ENCODE measurements around the gene RTL3.

RTL3 gene, protein sequence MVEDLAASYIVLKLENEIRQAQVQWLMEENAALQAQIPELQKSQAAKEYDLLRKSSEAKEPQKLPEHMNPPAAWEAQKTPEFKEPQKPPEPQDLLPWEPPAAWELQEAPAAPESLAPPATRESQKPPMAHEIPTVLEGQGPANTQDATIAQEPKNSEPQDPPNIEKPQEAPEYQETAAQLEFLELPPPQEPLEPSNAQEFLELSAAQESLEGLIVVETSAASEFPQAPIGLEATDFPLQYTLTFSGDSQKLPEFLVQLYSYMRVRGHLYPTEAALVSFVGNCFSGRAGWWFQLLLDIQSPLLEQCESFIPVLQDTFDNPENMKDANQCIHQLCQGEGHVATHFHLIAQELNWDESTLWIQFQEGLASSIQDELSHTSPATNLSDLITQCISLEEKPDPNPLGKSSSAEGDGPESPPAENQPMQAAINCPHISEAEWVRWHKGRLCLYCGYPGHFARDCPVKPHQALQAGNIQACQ

DNA sequence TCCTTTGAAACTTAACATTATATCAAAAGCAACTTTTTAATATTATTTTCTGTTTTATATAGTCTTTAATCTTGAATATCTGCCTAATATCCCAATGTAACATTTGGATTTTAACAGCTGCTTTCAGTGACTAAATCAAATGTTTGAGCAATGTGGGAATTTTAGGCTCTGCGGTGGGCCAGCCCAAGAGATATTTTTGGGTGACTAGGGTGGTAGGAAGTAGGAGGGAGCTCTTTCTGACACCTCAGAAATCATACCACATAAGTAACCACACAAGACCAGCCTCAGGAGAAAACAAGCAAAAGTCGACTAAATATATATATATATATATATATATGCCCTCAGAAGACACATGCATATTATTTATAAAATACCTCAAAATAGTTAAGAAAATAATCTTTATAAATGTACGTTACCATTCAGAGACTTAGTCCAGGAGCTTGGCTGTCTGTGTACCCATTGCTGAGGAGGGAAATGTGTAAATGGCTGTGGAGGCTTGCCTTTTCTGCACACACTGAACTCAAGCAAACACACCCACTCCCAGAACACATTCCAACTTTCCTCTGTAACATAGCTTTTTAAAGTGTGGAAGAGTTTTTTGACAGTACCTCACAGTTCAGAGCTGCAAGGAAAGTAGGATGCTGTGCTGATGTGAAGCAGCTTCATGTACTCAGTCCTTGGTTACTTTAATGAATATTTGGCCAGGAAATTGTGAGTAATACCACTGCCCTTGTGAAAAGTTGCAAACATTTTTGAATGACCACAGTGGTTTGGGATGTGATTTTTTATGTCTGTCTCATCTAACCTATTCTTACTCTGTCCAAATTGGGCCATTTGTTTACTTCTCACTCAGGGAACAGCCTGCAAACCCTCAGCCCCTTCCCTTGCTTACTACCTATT is at the start of gene RTL3:
RTL3 (minus strand) TSS at position 484 of the 900 bp plus-strand sequence. CDS start 908 bp downstream, outside the sequence.
- ATAC-seq (peak; percentile 39), DNase-seq (no peak)
- Mint-ChIP-seq H3K9me3 (no peaks in the 10 kb centered on the region), H3K27me3 (peaks cover 10% of the 10 kb centered on the region), H3K4me3 (peak within 1 kb of the TSS; percentile 43 to 48), H3K4me1 (peaks cover 22% of the 10 kb centered on the region), H3K27ac (no peak within 1 kb of the TSS)

DNA sequence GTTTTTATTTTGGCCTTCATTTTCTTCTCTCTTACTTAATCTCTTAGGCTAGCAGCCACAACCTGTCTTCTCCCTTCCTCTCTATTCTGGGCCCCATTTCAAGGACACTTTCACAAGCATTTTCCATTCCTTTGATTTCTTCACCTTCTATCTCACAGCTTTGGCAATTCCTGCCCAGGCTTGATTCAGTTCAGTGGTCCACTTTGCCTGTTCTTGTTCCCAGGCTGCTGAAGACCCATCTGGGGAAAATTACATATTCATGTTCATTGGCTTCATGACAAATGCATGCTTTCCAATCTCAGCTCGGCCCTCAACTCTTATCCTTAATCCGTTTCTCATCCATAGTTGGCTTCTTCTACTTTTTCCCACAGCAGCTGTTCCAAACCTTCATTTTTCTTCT is 49.7 kb upstream of the RTL3 start:
- no peaks in the 10 kb centered on the region for H3K4me1 Mint-ChIP-seq
- H3K4me3 Mint-ChIP-seq, result no peak overlapping the region
- ATAC-seq (no peak), DNase-seq (no peak)
- H3K9me3 Mint-ChIP-seq, result no peaks in the 10 kb centered on the region
- no peaks in the 10 kb centered on the region for H3K27me3 Mint-ChIP-seq
- H3K27ac Mint-ChIP-seq, result no peak overlapping the region

DNA sequence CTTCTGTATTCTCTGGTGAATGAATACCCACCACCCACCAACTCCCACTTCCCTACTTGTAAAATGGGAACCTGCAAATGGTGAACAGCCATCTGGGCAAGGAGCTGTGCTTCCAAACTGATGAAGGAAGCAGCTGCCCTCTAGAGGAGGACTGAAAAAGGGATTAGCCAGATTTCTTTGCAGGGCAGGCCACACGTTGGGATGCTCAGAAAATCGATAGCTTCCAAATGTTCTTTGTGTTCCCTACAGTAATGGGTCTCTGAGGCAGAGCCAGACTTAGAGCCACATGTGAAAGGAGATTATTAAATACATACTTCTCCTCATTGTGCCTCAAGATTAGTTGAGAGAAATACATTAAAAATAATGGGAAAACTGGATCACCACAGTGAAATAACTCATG is 49.1 kb upstream of the RTL3 start:
- no peaks in the 10 kb centered on the region for H3K4me1 Mint-ChIP-seq
- ATAC-seq (no peak), DNase-seq (peak; percentile 0 to 7)
- H3K27me3 Mint-ChIP-seq, result no peaks in the 10 kb centered on the region
- no peak overlapping the region for H3K4me3 Mint-ChIP-seq
- H3K9me3 Mint-ChIP-seq, result no peaks in the 10 kb centered on the region
- no peak overlapping the region for H3K27ac Mint-ChIP-seq

DNA sequence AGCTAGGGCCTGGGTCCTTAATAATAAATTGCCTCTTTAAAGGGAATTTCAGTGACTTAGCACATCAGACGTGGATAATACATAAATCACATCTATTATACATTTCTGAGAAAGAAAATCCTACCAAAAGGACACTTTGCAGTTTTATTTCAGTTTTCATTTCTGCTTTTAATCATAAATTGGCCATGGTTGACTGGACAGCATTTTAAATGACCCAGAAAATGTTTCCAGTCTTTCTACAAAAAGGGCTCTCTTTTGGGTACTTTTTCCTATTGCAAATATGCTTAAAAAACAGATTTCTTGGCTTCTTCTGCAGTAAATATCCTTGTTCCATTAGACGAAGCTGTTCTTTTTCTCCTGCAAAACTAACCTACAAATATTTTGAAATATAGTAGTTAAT is 46.9 kb upstream of the RTL3 start:
- H3K27me3 Mint-ChIP-seq, result no peaks in the 10 kb centered on the region
- no peaks in the 10 kb centered on the region for H3K4me1 Mint-ChIP-seq
- H3K9me3 Mint-ChIP-seq, result no peaks in the 10 kb centered on the region
- ATAC-seq (no peak), DNase-seq (no peak)
- no peak overlapping the region for H3K27ac Mint-ChIP-seq
- H3K4me3 Mint-ChIP-seq, result no peak overlapping the region

DNA sequence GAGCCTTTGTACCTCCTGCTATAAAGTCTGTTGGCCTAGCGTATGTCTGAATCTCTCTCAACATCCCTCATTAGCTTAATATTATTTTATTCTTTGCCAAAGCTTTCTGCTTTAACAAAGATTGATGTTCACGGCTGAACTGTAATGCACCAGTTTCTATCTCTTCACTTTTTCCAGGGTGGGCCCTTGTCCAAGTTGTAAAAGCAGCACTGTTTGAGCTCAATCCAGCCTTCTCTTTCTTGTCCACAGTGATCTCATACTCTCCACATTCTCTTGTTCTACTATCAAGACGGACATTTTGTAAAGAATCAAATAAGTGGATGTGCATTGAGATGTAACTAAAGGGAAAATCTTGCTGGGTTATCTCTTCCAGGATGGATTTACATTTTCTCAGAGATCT is 34.4 kb upstream of the RTL3 start:
- no peak for DNase-seq
- no peak overlapping the region for H3K4me3 Mint-ChIP-seq
- H3K27ac Mint-ChIP-seq, result no peak overlapping the region
- ATAC-seq, result no peak
- no peaks in the 10 kb centered on the region for H3K27me3 Mint-ChIP-seq
- no peaks in the 10 kb centered on the region for H3K4me1 Mint-ChIP-seq
- H3K9me3 Mint-ChIP-seq, result no peaks in the 10 kb centered on the region

DNA sequence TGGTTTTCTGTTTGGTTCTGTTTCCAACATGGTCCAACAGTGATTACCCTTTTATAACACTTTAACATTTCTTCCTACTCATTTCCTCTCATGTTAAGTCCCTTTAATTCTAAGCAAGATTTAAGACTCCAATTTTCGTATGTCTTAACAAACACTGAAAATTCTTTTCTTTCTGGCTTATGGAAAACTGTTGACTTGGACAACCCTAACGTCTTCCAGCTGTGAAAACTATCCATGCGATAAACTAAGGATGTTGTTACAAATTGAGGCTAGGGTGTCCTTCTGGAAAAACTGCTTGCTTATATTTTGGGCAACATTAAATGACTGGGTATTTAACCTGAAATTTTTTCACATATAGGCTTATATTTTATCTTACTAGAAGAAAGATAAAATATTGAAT is 33.9 kb upstream of the RTL3 start:
- H3K4me3 Mint-ChIP-seq, result no peak overlapping the region
- no peaks in the 10 kb centered on the region for H3K4me1 Mint-ChIP-seq
- DNase-seq (no peak), ATAC-seq (no peak)
- no peaks in the 10 kb centered on the region for H3K9me3 Mint-ChIP-seq
- H3K27me3 Mint-ChIP-seq, result no peaks in the 10 kb centered on the region
- no peak overlapping the region for H3K27ac Mint-ChIP-seq

DNA sequence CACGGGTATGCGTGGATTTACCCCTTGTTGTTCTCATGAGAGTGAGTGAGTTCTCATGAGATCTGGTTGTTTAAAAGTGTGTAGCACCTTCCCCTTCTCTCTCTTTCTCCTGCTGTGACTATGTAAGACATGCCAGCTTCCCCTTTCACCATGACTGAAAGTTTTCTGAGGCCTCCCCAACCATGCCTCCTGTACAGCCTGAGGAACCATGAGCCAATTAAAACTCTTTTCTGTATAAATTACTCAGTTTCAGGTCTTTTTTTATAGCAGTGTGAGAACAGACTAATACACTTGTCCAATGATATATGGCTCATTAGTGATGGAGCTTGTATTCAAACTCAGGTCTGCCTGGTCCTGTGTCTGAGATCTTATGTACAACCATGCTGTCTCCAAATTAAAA is 28.5 kb upstream of the RTL3 start:
- Mint-ChIP-seq H3K27me3 (no peaks in the 10 kb centered on the region), H3K4me1 (no peaks in the 10 kb centered on the region), H3K9me3 (no peaks in the 10 kb centered on the region), H3K4me3 (no peak overlapping the region), H3K27ac (no peak overlapping the region)
- ATAC-seq, result no peak
- DNase-seq, result no peak

DNA sequence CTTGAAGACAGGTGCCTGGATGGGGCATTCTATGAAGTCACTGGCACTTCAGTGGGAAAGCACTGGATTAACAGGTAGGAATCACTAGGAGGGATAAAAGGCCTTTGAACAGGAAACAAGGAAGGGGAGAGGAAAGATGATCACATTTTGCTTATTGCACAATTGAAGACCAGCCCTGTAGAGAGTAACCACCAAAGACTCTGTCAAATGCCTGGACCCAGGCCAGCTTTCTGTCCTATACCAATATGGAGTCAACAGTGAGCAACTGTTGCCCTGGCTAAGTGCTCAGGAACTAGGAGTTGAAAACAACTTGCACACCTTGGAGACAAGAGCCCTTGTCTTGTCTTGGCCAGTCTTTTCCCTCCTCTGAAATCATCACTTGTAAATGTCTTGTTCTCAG is 14.1 kb upstream of the RTL3 start:
- H3K4me1 Mint-ChIP-seq, result no peaks in the 10 kb centered on the region
- no peak for ATAC-seq
- no peak overlapping the region for H3K27ac Mint-ChIP-seq

DNA sequence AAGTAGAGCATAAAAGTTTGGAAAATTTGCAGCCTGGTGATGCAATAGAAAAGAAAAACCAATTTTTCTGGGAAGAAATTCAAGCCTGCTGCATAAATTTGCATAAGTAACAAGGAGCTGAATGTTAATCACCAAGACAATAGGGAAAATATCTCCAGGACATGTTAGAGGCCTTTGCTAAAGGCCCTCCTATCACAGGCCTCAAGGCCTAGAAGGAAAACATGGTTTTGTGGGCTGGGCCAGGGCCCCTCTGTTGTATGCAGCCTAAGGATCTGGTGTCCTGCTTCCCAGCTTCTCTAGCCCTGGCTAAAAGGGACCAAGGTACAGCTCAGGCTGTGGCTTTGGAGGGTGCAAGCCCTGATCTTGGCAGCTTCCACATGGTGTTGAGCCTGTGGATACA is 6.2 kb upstream of the RTL3 start:
- no peak for ATAC-seq
- no peak overlapping the region for H3K4me3 Mint-ChIP-seq
- DNase-seq, result no peak
- no peak overlapping the region for H3K27ac Mint-ChIP-seq
- peaks cover 8% of the 10 kb centered on the region in 2 donors for H3K9me3 Mint-ChIP-seq
- no peaks in the 10 kb centered on the region for H3K4me1 Mint-ChIP-seq
- no peaks in the 10 kb centered on the region for H3K27me3 Mint-ChIP-seq

More for the DNA sequence above, 14.1 kb upstream of the RTL3 start:
- no peak for DNase-seq
- no peaks in the 10 kb centered on the region for H3K9me3 Mint-ChIP-seq
- H3K27me3 Mint-ChIP-seq, result no peaks in the 10 kb centered on the region
- no peak overlapping the region for H3K4me3 Mint-ChIP-seq

DNA sequence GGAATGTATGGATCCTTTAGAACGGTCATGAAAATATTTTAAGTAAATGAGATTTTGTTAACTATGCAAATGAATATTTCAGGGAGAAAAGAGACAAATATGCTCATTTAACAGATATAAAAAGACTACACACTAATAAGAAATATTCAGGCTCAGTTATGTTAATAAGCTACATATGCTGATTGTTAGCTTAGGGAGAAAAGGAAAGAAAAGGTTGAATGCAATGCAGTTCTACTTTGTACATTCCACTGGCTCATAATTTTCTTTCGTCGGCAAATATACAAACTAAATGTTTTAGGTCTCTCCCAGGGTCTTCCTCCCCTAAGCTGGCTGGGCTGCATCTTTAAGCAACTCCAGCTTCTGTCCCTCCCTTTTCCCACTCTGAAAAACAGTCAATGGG is 2.7 kb upstream of the RTL3 start:
- no peak overlapping the region for H3K27ac Mint-ChIP-seq
- ATAC-seq (no peak), DNase-seq (no peak)

DNA sequence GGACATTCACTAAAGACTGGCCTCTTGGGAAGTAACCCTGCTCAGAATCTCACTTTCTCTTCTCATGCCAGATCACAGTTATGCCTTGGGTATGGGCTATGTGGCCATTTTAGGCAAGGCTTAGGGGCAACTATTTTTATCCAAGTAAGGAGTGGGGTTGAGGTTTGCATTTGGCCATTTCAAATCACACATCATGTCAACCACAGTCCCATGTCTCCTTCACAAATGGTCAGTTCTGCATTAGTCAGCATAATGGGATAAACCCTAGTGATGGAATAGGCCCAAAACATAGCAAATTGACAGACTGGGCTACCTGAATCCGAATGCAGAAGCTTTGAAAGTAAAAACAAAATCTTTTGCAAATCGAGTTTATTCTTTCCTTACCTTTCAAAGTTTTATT is 827 bp upstream of the RTL3 start:
- Mint-ChIP-seq H3K27ac (no peak overlapping the region), H3K27me3 (peaks cover 10% of the 10 kb centered on the region), H3K9me3 (peaks cover 6% of the 10 kb centered on the region in 2 donors), H3K4me1 (peaks cover 22% of the 10 kb centered on the region), H3K4me3 (no peak overlapping the region)
- no peak for ATAC-seq
- no peak for DNase-seq

More for the DNA sequence above, 2.7 kb upstream of the RTL3 start:
- H3K4me3 Mint-ChIP-seq, result no peak overlapping the region
- peaks cover 8% of the 10 kb centered on the region in 2 donors for H3K9me3 Mint-ChIP-seq
- peaks cover 22% of the 10 kb centered on the region for H3K4me1 Mint-ChIP-seq
- no peaks in the 10 kb centered on the region for H3K27me3 Mint-ChIP-seq

DNA sequence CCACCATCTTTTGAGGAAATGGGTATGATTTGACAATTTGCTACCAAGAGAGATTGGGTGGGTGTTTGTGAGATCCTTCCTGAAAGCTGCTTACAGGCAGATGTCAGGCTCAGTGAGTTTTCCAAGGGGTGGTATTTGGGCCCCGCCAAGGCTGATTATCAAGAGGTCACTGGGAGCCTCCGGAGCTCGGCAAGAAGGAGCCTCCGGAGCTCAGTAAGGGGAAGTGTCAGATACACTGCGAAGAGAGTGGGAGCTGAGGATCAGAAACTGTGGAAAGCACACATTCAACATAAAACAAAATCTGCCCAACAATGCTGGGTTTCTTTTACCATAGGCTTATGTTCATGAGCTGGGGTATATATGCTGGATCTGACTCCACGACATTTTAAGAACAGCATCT is 714 bp downstream of the RTL3 start:
- Mint-ChIP-seq H3K4me3 (peak overlapping the region; percentile 43 to 48), H3K9me3 (no peaks in the 10 kb centered on the region), H3K4me1 (peaks cover 24% of the 10 kb centered on the region), H3K27ac (no peak overlapping the region), H3K27me3 (peaks cover 10% of the 10 kb centered on the region)
- DNase-seq, result no peak
- no peak for ATAC-seq

DNA sequence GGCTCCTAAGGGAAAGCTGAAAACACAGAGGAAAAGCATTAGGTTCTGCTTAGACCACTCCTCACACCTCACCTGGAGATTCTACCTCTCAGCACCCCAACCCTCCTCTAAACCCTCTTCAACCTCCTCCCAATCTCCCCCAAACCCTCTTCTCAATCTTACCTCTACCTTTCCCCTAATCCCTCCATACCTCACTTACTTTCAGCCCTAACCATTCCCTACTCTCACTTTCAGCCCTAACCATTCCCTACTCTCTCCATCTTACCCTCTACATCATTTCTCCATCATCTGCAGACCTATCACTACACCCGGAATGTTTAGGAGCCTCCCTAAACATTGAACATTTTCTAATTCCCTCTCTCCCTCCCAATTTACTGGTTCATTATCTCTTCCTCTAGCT is 3.5 kb downstream of the RTL3 start:
- no peaks in the 10 kb centered on the region for H3K9me3 Mint-ChIP-seq
- peaks cover 10% of the 10 kb centered on the region for H3K27me3 Mint-ChIP-seq
- no peak overlapping the region for H3K4me3 Mint-ChIP-seq
- peaks cover 34% of the 10 kb centered on the region for H3K4me1 Mint-ChIP-seq
- no peak for ATAC-seq
- H3K27ac Mint-ChIP-seq, result peak overlapping the region in 1 of 2 donors; percentile 7
- no peak for DNase-seq

DNA sequence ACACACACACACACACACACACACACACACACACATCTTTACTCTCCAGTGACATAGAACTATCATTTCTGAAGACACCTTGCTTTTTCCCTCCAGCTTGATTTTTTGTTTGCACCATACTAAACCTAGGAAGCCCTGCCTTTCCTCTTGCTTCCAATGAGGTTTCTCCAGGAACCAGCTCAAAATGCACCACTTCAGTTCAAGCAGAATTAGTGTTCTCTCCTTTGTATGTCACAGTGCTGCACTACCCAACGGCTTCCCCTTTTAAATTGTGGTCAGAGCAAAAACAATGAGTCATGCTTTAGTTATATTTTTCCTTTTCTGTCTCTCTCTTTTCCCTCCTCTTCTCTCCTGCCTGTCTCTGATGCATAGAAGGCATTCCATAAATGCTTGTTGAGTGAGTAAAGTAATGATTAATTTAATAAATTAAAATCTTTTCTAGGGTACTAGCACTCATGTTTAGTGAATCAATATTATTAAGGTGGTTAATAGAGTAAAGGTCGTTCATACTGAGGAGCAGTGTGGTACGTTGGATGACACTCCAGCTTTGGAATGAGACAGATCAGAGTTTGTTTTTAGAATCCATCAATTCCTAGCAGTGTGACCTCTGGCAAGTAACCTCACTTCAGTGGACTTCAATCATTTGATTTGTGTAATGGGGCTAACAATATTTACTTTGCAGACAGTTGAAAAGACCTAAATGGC is 5.9 kb downstream of the RTL3 start:
- Mint-ChIP-seq H3K4me3 (peak overlapping the region; percentile 52 to 67), H3K4me1 (peaks cover 26% of the 10 kb centered on the region), H3K27ac (peak overlapping the region in 1 of 2 donors; percentile 58), H3K9me3 (peaks cover 0 to 1% of the 10 kb centered on the region in 2 donors), H3K27me3 (peaks cover 10% of the 10 kb centered on the region)
- ATAC-seq (peak; percentile 51), DNase-seq (no peak)

DNA sequence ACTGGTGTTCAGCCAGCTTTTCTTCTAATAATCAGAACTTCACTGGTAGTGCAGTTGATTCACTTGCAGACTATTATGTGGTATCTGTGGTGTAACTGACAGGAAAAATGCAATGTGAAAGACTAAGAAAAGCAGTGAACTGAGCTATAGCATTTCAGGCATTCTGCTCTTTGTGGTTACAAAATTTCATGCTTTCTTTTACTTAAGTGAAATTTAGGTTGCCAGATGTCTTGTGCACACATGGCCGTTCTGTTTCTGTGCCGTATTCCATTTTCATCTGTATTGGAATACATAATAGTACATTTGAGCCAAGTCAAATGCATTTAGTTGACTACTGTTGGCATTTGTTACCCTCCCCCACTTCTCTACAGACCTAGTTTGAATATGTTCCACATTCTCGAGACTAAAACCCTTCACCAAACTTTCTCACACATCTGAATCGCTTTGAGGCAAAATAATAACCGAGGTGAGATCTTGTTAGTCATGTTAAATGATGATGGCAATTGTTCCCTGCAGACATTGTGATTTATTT is 8.2 kb downstream of the RTL3 start:
- no peak overlapping the region for H3K27ac Mint-ChIP-seq
- H3K27me3 Mint-ChIP-seq, result peaks cover 8% of the 10 kb centered on the region
- DNase-seq, result peak; percentile 15 to 22
- H3K4me3 Mint-ChIP-seq, result peak overlapping the region; percentile 33 to 73
- ATAC-seq, result peak; percentile 90
- peaks cover 7 to 13% of the 10 kb centered on the region in 2 donors for H3K9me3 Mint-ChIP-seq
- peaks cover 18% of the 10 kb centered on the region for H3K4me1 Mint-ChIP-seq

All from stimulated activated naive CD8-positive, alpha-beta T cell treated with anti-CD3 and anti-CD28 coated beads, Interleukin-15, amount 100 ng/mL, for 72 hours (primary cell).